VCaP (cell line): ENCODE data around the gene FAM200B.

ENCODE experiments used
- H3K27ac ChIP-seq: fragments of 450-650 bp; 2 replicates; pipeline ENCODE4 v1.5.1; 2017
- TF ChIP-seq, protein P1 (sequence below): fragments of 450-650 bp; conservative IDR thresholded peaks from 2 replicates; pipeline ENCODE4 v1.5.1; 2017; ENCODE audit warnings: mild to moderate bottlenecking, moderate library complexity

FAM200B gene

DNA sequence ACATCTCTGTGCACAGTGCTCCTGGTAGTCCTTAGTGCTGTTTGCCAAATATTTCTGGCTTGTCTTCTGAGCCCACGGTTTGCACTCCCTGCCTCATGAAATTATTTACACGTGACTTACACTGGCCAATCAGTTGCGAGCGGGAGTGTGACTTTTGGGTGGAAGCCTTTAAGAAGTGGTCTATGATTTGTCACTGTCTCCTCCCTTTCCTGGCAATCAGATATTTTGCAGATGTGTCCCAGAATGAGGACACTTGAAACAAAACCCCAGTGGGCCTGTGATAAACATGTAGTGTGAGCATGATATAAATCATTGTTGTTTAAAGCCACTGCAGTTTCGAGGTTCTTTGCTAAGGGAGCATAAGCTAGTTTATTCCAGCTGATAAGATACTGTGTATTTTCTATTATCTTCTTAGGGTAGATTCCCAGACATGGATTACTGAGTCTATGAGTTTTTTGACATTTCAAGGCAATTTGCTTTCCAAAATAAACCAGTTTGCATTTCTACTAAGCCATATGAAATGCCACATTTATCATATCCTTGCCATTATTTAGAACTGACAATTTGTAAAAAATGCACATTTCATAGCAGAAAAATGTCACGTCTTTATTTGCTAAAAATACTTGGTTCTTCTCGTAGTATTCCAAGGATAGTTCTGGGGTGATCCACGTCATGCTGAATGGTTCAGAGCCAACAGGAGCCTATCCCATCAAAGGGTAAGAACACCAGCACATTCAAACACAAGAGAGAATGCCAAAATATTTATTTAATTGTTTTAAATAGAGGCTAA is 33.2 kb downstream of the FAM200B start:
- TF ChIP-seq, protein P1, sequence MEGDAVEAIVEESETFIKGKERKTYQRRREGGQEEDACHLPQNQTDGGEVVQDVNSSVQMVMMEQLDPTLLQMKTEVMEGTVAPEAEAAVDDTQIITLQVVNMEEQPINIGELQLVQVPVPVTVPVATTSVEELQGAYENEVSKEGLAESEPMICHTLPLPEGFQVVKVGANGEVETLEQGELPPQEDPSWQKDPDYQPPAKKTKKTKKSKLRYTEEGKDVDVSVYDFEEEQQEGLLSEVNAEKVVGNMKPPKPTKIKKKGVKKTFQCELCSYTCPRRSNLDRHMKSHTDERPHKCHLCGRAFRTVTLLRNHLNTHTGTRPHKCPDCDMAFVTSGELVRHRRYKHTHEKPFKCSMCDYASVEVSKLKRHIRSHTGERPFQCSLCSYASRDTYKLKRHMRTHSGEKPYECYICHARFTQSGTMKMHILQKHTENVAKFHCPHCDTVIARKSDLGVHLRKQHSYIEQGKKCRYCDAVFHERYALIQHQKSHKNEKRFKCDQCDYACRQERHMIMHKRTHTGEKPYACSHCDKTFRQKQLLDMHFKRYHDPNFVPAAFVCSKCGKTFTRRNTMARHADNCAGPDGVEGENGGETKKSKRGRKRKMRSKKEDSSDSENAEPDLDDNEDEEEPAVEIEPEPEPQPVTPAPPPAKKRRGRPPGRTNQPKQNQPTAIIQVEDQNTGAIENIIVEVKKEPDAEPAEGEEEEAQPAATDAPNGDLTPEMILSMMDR, result no peak
- no peak overlapping the region for H3K27ac ChIP-seq

DNA sequence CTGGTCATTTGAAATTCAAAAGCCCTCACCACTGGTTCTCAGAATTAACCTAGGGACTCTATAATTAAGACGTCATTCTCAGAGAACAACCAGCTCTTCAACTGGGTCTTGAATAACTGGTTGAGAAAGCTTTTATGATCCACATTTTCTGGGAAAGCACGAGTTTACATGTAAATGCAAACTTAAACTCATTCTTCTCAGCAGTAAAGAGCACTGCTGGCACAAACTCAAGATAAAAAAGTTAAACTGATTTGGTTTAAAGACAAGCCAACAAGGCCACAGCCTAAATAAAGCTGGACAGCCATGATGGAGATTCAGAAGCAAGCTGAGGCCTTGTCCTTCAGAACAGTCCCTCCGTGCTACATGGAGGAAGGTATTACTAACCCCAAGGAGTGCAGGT is 34.5 kb downstream of the FAM200B start:
- TF ChIP-seq, protein P1, result no peak
- no peak overlapping the region for H3K27ac ChIP-seq

DNA sequence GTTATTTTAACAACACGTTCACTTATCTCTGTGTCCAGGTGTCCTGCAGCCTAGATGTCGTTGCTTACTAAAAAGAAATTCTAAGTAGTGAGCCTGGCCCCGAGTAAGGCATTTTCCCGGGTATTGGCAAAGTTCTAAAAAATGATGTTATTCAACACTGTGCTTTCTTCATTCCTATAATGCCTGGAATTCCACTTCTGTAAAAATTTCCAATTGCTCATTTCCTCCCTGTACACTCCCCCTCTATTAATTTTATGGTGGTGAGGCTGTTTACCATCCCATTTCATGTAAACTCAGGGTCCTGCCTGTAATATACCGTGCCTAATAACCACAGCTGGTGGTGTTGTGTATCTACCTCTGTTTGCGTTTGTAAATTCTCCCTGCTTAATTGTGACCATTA is 35.5 kb downstream of the FAM200B start:
- TF ChIP-seq, protein P1, result no peak
- no peak overlapping the region for H3K27ac ChIP-seq

DNA sequence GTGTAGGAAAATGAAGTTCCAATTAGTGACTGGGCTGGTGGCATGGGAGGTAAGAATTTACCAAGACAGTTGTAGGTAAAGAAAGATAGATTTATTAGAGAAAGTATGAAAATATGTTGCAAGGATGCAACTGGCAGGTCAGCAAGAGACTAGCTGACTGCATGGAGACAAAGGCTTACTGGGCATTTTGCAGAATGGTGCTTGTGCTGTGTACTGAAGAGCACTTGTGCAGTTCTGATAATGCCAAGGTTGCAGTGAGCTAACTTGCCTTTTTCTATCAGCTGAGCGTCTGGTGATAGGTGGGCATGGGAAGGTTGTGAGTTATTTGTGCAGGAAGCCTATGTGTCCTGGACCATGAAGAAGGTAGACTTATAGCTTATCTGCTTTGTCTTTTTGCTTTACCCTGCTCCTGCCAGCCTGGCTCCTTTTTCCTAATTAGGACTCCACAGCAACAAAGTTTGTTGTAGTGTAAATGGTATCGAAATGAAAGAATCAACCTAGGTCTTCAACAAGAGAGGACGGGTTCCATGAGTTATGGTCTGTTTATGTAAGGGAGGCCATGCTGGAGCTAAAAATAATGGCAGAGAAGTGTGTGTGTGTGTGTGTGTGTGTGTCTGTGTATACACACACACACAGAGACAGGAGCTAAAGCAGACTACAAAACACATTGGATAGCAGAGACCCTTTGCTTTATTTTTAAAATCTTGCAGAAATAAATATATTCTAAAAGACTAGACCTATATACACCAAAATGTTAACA is 36.2 kb downstream of the FAM200B start:
- TF ChIP-seq, protein P1, result no peak
- no peak overlapping the region for H3K27ac ChIP-seq

DNA sequence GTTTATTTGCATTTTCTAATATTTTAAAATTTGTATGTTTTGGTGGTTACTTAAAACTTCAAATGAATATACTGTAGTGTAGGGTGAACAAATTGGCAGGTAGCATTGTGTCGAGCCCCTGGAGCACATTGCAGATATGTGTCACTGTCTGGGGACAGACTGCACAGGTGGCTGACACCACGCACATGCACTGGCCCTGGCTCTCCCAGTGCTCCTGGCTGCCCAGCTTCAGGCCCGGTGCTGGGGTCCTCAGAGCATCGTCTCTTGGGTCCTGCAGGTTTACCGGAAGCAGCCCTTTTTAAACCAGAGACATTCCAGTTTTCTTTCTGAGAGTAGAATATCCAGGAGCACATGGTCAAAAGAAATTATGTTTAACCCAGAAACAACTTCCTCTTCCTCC is 36.8 kb downstream of the FAM200B start:
- no peak overlapping the region for H3K27ac ChIP-seq
- TF ChIP-seq, protein P1, result no peak

DNA sequence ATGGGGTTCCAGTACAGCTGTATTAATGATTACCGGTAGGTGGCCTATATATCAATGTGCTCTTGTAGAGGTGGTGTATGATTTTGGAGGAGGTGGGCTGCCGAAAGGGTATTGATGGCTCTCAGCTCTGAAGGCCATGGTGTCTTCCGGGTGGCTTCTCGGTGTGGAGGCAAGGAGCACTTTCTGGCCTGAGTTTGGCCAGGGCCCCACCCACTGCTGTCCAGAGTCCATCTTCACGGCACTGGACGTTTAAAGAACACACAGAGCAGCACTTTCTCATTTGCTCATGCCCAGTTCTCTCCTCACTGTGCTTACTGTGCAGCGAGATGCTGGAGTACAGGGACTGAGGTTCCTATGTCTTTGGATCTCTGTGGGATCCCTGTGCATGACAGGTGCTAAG is 37.3 kb downstream of the FAM200B start:
- TF ChIP-seq, protein P1, result no peak
- H3K27ac ChIP-seq, result no peak overlapping the region

DNA sequence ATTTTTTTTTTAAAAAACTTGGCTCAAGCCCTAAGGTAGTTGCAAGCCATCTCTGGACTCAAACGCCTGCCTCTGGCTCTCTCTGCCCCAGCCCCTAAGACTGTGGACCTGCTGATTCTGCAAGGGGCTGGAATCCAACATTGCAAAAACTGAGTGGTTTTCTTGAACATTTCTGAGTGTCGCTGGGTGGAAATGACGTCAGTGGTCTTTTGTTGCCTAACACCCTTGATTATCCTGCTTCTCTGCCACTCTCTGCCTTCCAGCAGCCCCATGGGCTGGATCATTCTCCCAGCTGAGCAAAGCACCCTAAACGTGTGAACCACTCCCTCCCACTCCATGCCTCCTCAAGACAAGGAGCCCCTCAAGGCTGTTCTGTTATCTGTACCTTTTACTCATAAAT is 37.9 kb downstream of the FAM200B start:
- TF ChIP-seq, protein P1, result no peak

More for the DNA sequence above, 37.9 kb downstream of the FAM200B start:
- no peak overlapping the region for H3K27ac ChIP-seq
